KG1 (cell line): ENCODE data around the gene NAA15.
"Not testable (repeated sequence)": the region's sequence is repeated elsewhere in the genome, so short reads cannot be mapped to it uniquely, and the experiment has no call there.

Experiments
- DNase-seq: peaks from one replicate; lab custom pipeline; 2025; lab: John Stamatoyannopoulos, UW

Gene NAA15

DNA sequence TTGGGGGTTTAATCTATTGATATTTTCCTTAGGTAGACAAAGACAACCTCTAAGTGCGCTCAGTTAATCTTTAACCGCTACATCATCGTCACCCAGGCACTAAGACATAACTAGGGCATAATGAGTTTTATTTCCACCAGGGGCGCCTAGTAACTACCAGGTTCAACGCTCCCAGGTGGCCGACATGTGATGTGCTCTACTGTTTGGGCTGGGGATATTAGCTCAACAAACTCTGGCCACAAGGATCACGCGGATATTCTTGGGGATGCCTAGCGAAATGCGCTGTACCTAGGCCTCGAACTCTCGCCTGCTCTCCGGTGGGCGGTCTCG, 151.7 kb downstream of the NAA15 start:
- peak; percentile 74 for DNase-seq

DNA sequence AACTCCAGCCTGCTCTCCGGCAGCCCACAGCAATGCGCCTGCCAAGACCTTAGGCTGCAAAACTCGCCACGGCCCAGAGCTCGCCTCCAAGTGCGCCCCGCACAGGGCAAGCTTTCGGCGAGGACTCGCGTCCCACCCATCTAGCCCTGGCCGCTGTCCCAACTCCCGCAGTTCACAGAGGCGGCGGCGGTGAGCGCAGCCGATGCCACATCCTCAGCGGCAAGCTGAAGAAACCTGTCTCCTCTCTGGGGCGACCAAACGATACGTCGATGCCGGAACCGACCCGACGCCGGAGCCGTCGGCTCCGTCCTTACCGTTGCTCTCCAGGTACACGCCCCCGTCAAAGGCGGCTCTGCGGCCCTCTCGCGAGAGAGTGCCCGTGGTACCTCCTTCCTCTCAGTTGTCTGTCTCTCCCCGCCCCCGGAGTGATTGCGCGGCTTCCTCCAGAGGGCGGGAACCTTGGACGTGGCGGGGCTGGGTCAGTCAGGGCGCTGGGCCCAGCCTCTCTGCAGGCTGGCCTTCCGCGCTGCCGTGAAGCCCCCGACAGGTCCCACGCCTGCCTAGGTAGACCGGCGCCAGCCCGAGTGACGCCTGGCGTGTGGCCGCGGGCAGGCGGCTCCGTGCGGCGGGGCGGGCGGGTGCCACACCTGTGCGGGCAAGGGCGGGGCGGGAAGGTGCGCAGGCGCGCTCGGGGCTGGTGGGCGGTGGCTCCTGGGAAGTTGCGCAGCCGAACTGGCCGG, 152.2 kb downstream of the NAA15 start:
- DNase-seq, result peak; percentile 92

DNA sequence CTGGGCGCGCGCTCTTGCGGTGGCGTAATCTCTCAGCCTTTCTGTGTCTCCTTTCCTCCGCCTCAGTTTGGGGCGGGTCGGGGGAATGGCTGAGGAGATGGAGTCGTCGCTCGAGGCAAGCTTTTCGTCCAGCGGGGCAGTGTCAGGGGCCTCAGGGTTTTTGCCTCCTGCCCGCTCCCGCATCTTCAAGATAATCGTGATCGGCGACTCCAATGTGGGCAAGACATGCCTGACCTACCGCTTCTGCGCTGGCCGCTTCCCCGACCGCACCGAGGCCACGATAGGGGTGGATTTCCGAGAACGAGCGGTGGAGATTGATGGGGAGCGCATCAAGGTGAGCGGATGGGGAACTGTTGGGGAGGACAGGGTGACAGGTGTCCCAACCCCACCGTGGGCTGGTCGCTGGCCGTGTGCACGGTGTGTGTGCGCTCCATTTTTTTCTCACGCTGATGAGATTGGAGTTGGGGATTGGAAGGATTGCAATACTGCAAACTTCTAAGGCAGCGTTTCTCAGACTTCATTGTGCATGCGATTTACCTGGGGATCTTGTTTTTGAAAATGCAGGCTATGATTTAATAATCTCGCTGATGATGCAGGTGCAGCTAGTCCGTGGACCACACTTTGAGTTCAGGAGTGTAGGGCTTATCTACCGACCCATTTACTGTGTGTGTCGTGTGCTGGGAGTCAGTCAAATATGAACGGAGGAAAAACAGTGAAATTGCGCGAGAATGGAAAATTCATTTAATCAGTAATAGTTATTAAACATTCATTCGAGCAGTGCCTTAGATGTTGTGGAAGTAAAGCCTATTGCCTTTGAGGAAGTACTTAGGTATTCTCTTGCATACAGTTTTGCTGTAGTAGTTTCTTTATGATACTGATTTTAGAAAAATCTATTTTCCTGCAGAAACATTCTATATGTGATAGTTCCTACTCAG, 153.1 kb downstream of the NAA15 start, which contains the start of gene RAB33B:
Gene RAB33B (plus strand): TSS at position 11 of the 935 bp plus-strand sequence. CDS start 75 bp downstream, at position 86.
- DNase-seq, result peak; percentile 26

DNA sequence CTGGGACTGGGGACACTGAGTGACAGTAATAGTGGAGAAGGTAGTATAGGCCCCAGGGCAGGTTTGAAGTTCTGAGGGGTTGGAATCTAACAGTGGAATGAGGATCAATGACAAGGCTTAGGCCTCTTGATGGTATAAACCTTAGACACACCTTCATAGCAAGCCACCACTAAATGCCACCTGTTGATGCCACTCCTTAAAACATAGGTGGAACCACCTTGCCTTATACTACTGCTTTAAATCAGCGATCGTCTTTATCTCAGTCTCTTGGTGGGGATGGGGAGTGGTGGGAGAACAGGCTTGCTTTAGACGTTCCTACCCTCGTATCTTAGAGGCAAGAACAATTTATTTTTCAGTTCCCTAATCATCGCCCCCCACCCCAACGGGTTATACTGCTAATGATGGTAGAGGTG, 153.8 kb downstream of the NAA15 start:
- no peak for DNase-seq

DNA sequence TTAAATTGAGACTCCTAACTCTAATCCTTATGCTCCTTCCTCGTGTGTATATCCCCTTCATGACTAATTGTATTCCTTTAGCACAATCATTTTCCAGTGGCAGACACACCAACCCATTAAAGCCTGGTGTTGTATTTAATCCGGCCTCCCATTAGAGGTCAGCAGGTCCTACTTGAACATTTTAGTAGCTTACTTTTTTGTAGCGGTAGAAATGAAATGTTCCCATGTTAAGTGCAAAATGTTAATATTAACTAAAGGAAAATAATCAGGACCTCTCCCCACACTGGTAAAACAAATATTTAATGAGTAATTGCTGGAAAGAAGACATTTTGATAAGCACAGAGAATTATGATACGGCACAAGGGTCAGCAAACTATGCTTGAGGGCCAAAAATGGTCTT, 156.0 kb downstream of the NAA15 start:
- no peak for DNase-seq

DNA sequence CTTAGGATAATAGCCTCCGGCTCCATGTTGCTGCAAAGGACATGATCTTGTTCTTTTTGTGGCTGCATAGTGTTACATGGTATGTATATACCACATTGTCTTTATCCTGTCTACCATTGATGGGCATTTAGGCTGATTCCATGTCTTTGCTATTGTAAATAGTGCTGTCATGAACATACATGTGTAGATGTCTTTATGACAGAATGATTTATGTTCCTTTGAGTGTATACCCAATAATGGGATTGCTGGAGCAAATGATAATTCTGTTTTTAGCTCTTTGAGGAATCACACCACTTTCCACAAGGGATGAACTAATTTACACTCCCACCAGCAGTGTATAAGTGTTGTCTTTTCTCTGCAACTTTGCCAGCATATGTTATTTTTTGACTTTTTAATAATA, 157.2 kb downstream of the NAA15 start:
- no peak for DNase-seq

DNA sequence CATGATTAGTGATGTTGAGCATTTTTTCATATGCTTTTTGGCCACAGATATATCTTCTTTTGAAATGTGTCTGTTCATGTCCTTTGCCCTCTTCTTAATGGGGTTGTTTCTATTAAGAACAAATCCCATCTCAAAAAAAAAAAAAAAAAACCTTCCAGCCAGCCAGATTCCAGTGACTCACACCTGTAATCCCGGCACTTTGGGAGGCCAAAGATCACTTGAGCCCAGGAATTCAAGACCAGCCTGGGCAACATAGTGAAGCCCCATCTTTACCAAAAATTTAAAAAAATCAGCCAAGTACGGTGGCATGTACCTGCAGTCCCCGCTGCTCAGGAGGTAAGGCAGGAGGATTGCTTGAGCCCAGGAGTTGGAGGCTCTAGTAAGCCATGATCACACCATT, 157.7 kb downstream of the NAA15 start:
- DNase-seq, result no peak

DNA sequence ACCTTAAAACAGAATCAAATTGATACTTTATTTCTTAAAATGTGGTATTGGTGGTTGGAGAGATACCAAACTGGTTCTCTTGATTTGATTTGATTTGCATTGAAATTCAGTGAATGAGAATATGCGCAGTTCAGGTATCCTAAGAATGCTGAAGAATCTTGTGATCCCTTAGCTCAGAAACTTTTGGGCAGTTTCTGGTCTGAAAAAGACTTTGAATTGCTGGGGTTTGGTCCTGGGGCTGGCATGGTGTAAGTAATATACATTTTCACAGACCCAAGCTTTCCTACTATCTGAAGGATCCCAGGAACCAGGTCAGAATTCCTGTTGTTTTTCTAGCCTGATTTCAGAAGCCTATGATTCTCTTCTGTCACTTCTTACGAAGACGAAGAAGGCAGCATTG, 159.3 kb downstream of the NAA15 start:
- no peak for DNase-seq

DNA sequence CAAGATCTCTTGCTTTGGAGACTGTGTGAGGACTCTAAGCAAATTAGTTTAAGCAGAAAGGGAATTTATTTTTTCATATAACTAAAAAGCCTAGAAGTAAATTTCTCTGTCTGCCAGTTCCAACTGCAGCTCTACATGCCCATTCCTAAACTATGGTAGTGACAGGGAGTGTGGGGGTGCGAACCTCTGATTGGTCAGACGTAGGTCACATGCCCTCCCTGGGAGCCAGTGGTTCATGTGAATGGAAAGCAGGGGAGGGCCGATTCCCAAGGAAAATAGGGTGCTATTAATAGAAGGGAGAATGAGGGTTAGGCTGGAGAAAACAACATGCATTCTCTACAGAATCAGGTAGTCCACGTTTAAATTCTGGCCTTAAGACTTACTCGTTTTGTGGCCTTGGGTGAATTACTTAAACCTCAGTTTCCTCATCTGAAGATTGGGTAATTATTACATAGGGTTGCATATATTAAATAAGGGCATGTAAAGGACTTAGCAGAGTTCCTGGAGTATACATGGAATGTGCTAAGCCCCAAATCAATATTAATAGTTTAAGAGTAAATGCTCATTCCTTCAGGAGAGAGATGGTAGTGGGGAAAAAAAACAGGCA, 159.8 kb downstream of the NAA15 start:
- DNase-seq, result no peak

DNA sequence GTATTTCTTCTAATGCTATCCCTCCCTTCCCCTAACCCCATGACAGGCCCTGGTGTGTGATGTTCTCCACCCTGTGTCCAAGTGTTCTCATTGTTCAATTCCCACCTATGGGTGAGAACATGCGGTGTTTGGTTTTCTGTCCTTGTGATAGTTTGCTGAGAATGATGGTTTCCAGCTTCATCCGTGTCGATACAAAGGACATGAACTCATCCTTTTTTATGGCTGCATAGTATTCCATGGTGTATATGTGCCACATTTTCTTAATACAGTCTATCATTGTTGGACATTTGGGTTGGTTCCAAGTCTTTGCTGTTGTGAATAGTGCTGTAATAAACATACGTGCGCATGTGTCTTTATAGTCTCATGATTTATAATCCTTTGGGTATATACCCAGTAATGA, 163.2 kb downstream of the NAA15 start:
- DNase-seq, result not testable (repeated sequence)

DNA sequence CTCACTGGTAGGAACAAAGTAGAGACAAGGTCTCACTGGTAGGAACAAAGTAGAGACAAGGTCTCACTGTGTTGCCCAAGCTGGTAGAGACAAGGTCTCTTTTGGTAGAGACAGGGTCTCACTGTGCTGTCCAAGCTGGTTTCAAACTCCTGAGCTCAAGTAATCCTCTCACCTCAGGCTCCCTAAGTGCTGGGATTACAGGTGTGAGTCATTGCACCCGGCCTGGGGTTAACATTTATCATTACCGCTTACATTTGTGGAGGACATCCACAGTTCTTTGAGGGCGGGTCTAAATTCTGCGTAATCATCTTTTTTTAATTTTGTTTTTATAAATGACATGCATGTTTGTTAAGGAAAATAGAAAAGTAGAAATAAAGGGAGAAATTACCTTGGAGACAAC, 164.6 kb downstream of the NAA15 start:
- DNase-seq, result no peak

DNA sequence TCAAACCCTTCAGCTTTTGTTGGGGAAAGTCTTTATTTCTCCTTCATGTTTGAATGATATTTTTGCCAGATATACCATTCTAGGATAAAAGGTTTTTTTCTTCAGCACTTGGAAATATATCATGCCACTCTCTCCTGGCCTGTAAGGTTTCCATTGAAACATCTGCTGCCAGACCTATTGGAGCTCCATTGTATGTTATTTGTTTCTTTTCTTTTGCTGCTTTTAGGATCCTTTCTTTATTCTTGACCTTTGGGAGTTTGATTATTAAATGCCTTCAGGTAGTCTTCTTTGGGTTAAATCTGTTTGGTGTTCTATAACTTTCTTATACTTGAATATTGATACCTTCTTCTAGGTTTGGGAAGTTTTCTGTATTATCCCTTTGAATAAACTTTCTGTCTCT, 167.5 kb downstream of the NAA15 start:
- DNase-seq, result not testable (repeated sequence)

DNA sequence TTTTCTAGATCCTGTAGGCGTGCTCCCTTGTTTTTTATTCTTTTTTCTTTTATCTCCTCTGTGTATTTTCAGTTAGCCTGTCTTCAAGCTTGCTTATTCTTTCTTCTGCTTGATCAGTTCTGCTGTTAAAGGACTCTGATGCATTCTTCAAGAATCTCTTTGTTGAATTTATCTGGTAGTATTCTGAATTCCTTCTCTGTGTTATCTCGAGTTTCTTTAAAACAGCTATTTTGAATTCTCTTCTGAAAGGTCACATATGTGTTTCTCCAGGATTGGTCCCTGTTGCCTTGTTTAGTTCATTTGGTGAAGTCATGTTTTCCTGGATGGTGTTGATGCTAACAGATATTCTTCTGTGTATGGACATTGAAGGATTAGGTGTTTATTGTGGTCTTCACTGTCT, 167.9 kb downstream of the NAA15 start:
- no peak for DNase-seq
